CD4-positive, alpha-beta T cell (primary cell): ENCODE results near the gene SIRT5. TPM values are rescaled to one million over a fixed set of nuclear protein-coding genes. Genes with fewer than 3 reads are reported as not detected.

ENCODE experiments used
- ATAC-seq: fragments of 200-7000 bp; cut with Tn5 transposase; one replicate; pipeline ENCODE4 v1.10.0; 2022; ENCODE audit warnings: mild to moderate bottlenecking; ENCODE audit not compliant: poor library complexity
- CTCF ChIA-PET: fragments of 350-600 bp; sonication (Branson Sonifier 250); formaldehyde crosslinking; loops from one replicate; lab custom pipeline; 2021; ENCODE audit warnings: antibody characterized with exemption, inconsistent platforms; lab: Charles Lee
- POLR2A ChIA-PET: fragments of 350-600 bp; sonication (Branson Sonifier 250); formaldehyde crosslinking; loops from one replicate; lab custom pipeline; 2021; ENCODE audit warnings: antibody characterized with exemption, inconsistent platforms; lab: Charles Lee
- DNase-seq, 14 experiments: peaks; one replicate each; pipeline ENCODE4 v3.0.0-alpha.2; 2013 to 2020; ENCODE audit warnings: mixed read lengths in 2 of 14
- H3K27ac ChIP-seq, 2 donors: one replicate each; pipeline versions ENCODE4 v1.5.1 to v1.7.0; 2013; ENCODE audit warnings: low read length in 2 of 2, low read depth in 1 of 2, mild to moderate bottlenecking in 1 of 2
- H3K27me3 ChIP-seq, 2 experiments: 1 replicate in 1 of 2; 2 replicates in 1 of 2; pipeline versions ENCODE4 v1.6.1 to v1.7.0; 2013; ENCODE audit warnings: low read length in 2 of 2, control low read depth in 1 of 2, mild to moderate bottlenecking in 1 of 2, moderate library complexity in 1 of 2; ENCODE audit not compliant: insufficient read depth in 2 of 2, control insufficient read depth in 1 of 2
- H3K36me3 ChIP-seq: one replicate; pipeline ENCODE4 v1.6.1; 2013; ENCODE audit warnings: low read length, control low read depth; ENCODE audit not compliant: insufficient read depth
- H3K4me1 ChIP-seq: one replicate; pipeline ENCODE4 v1.6.1; 2013; ENCODE audit warnings: low read length, control low read depth; ENCODE audit not compliant: insufficient read depth
- H3K4me3 ChIP-seq: one replicate; pipeline ENCODE4 v1.5.1; 2013; ENCODE audit warnings: mild to moderate bottlenecking, low read length, moderate library complexity
- H3K9me3 ChIP-seq, 2 experiments: 1 replicate in 1 of 2; 2 replicates in 1 of 2; pipeline versions ENCODE4 v1.6.1 to v1.7.0; 2013; ENCODE audit warnings: low read length in 2 of 2, mild to moderate bottlenecking in 2 of 2, control low read depth in 1 of 2, moderate library complexity in 1 of 2; ENCODE audit not compliant: control insufficient read depth in 1 of 2, insufficient read depth in 1 of 2
- H3K27ac Mint-ChIP-seq: one replicate; pipeline ENCODE4 v1.8.0; 2020; ENCODE audit warnings: mixed read lengths
- H3K27me3 Mint-ChIP-seq: one replicate; pipeline ENCODE4 v1.8.0; 2021; ENCODE audit warnings: mixed read lengths
- H3K36me3 Mint-ChIP-seq: one replicate; pipeline ENCODE4 v1.8.0; 2021; ENCODE audit warnings: low read depth, mixed read lengths
- H3K4me1 Mint-ChIP-seq: one replicate; pipeline ENCODE4 v1.8.0; 2021; ENCODE audit warnings: low read depth, mixed read lengths
- H3K4me3 Mint-ChIP-seq: one replicate; pipeline ENCODE4 v1.8.0; 2020; ENCODE audit warnings: mild to moderate bottlenecking, mixed read lengths
- H3K9me3 Mint-ChIP-seq: one replicate; pipeline ENCODE4 v1.8.0; 2020; ENCODE audit warnings: mixed read lengths
- intact Hi-C, 2 experiments: fragments of 100-400 bp; cut with DNase I in 1 of 2; cut with micrococcal nuclease in 1 of 2; formaldehyde crosslinking; loops; one replicate each; pipeline versions ENCODE4 v1.15.1 to v1.9.0; 2023 to 2025; cut with DNase I, micrococcal nuclease
- total RNA-seq, 174 experiments: library from RNA in 2 of 174; stranded (reverse) in 2 of 174; gene quantifications; one replicate each; pipeline ENCODE4 v1.2.3 and lab custom pipeline; 2021 to 2026
- TF ChIP-seq, protein P1 (sequence below): fragments of 200-600 bp; IDR thresholded peaks from one replicate; pipeline ENCODE4 v1.8.0; 2022; ENCODE audit warnings: antibody characterized with exemption, mild to moderate bottlenecking

Gene SIRT5
- total RNA-seq, 2 experiments from 2014 or later, result 14.3 to 16.3 TPM

DNA sequence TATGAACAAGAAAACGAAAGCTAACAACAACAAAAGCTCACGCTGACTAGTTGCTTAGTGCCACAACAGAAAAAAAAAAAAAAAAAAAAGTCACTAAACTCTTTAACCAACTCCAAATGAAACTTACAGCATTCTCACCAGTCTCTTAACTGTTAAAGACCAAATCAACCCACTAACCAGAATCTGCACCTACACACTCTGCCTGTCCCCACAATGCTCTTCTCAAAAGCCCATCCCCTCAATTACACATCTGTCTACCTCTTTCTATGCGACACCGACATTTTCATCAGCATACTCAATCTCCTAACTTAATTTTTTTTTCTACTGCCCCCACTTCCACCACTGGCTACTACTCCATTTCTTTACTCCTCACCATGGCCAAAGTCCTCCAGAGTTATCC lies 75.0 kb downstream of the SIRT5 start:
- Histone ChIP-seq H3K4me3 (no peak overlapping the region), H3K36me3 (peaks cover 17% of the 10 kb centered on the region), H3K4me1 (no peaks in the 10 kb centered on the region), H3K27me3 (no peaks in the 10 kb centered on the region), H3K9me3 (no peaks in the 10 kb centered on the region), H3K27ac (no peak overlapping the region)
- TF ChIP-seq, protein P1, sequence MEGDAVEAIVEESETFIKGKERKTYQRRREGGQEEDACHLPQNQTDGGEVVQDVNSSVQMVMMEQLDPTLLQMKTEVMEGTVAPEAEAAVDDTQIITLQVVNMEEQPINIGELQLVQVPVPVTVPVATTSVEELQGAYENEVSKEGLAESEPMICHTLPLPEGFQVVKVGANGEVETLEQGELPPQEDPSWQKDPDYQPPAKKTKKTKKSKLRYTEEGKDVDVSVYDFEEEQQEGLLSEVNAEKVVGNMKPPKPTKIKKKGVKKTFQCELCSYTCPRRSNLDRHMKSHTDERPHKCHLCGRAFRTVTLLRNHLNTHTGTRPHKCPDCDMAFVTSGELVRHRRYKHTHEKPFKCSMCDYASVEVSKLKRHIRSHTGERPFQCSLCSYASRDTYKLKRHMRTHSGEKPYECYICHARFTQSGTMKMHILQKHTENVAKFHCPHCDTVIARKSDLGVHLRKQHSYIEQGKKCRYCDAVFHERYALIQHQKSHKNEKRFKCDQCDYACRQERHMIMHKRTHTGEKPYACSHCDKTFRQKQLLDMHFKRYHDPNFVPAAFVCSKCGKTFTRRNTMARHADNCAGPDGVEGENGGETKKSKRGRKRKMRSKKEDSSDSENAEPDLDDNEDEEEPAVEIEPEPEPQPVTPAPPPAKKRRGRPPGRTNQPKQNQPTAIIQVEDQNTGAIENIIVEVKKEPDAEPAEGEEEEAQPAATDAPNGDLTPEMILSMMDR, result no peak
- H3K27me3 Mint-ChIP-seq, result no peaks in the 10 kb centered on the region
- peaks cover 30% of the 10 kb centered on the region for H3K4me1 Mint-ChIP-seq
- H3K27ac Mint-ChIP-seq, result peak overlapping the region; percentile 31
- no peak for DNase-seq
- intact Hi-C loops, result no loop called here
- H3K36me3 Mint-ChIP-seq, result peaks cover 47% of the 10 kb centered on the region
- ATAC-seq, result no peak
- CTCF ChIA-PET, result interaction anchor here (0.7 to 1.3 kb wide), 2 partner anchors 9 to 50 kb away, joined by 3 read pairs; no protein-coding TSS in a partner anchor
- POLR2A ChIA-PET, result interaction anchor here (0.7 to 1.6 kb wide), 3 partner anchors 13 to 60 kb away, joined by 3 to 4 read pairs (median 4); no protein-coding TSS in a partner anchor
- peak overlapping the region; percentile 13 for H3K4me3 Mint-ChIP-seq
- H3K9me3 Mint-ChIP-seq, result no peaks in the 10 kb centered on the region

DNA sequence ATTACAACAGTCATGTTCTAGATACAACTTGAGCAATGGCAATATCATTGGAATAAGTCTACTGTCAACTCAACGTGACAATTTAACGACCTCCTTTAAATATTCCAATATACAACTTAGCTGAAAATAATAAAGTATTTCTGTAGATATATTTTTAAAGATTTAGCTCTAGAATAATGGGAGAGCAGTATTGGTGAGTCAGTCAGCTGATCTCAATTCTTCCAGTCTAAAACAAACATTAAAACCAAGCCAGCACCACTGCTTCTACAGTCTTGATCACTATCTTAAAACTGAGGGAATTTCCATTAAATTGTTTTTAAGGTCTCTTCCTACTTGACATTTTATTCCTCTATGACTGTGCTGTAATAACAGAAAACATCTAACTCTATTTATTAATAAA lies 78.9 kb downstream of the SIRT5 start:
- ChIA-PET CTCF (interaction anchor here (0.6 to 1.1 kb wide), 2 partner anchors 8 to 1084 kb away, joined by 3 read pairs; no protein-coding TSS in a partner anchor), POLR2A (interaction anchor here (0.6 to 1.1 kb wide), 2 partner anchors 28 to 38 kb away, joined by 3 to 4 read pairs; partner anchors contain the start of gene NOL7)
- DNase-seq (no peak), ATAC-seq (no peak)
- Mint-ChIP-seq H3K9me3 (no peaks in the 10 kb centered on the region), H3K27ac (no peak overlapping the region), H3K4me3 (no peak overlapping the region), H3K4me1 (peaks cover 34% of the 10 kb centered on the region), H3K27me3 (no peaks in the 10 kb centered on the region), H3K36me3 (peaks cover 59% of the 10 kb centered on the region)
- Histone ChIP-seq H3K36me3 (peaks cover 42% of the 10 kb centered on the region), H3K27me3 (no peaks in the 10 kb centered on the region), H3K27ac (no peak overlapping the region), H3K4me3 (no peak overlapping the region), H3K9me3 (no peaks in the 10 kb centered on the region), H3K4me1 (no peaks in the 10 kb centered on the region)
- TF ChIP-seq, protein P1, result no peak
- intact Hi-C loops, result no loop called here

DNA sequence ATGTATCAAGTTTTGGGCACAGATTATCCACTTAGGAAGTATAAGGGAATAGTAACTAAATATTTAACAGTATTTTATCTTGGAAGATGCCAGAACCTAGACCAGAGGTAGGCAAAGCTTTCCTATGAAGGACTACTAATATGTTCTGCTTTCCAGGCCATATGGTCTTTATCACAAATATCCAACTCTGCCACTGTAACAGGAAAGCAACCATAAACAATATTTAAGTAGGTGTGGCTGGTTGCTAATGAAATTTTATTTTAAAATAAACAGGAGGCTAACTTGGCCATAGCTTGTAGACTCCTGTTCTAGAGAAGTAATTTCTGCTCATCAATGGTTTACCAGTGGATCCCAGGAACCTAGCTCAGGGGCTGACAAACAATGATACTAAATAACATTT lies 80.1 kb downstream of the SIRT5 start:
- no peaks in the 10 kb centered on the region for H3K27me3 Mint-ChIP-seq
- H3K4me1 ChIP-seq, result no peaks in the 10 kb centered on the region
- H3K9me3 ChIP-seq, result no peaks in the 10 kb centered on the region
- H3K27me3 ChIP-seq, result no peaks in the 10 kb centered on the region
- DNase-seq, result no peak
- H3K27ac ChIP-seq, result no peak overlapping the region
- no peak overlapping the region for H3K4me3 Mint-ChIP-seq
- ATAC-seq, result no peak
- peaks cover 37% of the 10 kb centered on the region for H3K4me1 Mint-ChIP-seq
- H3K36me3 Mint-ChIP-seq, result peaks cover 53% of the 10 kb centered on the region
- TF ChIP-seq, protein P1, result no peak
- CTCF ChIA-PET, result interaction anchor here (0.8 kb wide), 1 partner anchor 39 kb away, joined by 3 read pairs; the partner anchor contains the start of gene NOL7
- no peak overlapping the region for H3K27ac Mint-ChIP-seq
- peaks cover 42% of the 10 kb centered on the region for H3K36me3 ChIP-seq
- no peaks in the 10 kb centered on the region for H3K9me3 Mint-ChIP-seq
- POLR2A ChIA-PET, result interaction anchor here (1.0 kb wide), 1 partner anchor 39 kb away, joined by 4 read pairs; the partner anchor contains the start of gene NOL7
- no peak overlapping the region for H3K4me3 ChIP-seq
- intact Hi-C loops, result no loop called here
